A673 (cell line): Measurements from ENCODE around the gene ADCYAP1R1. TPM values are rescaled to one million over a fixed set of nuclear protein-coding genes. Genes with fewer than 3 reads are reported as not detected.

Source experiments
- BruUV-seq: library from RNA; stranded (reverse); fragments of 400-500 nt; replicated peaks from 2 replicates; lab custom pipeline; 2021; lab: Mats Ljungman, UMichigan
- CTCF ChIA-PET: fragments of 300-600 bp; sonication (Branson Sonifier 250); formaldehyde crosslinking; loops from one replicate; lab custom pipeline; 2022; ENCODE audit warnings: antibody characterized with exemption; lab: Charles Lee
- POLR2A ChIA-PET: fragments of 300-600 bp; sonication (Branson Sonifier 250); formaldehyde crosslinking; loops from one replicate; lab custom pipeline; 2022; ENCODE audit warnings: antibody characterized with exemption; ENCODE audit not compliant: low non-redundant PET; lab: Charles Lee
- DNase-seq: peaks from one replicate; pipeline ENCODE4 v3.0.0-alpha.2; 2015; ENCODE audit warnings: low spot score
- H3K27ac ChIP-seq: fragments of 200-600 bp; sonication (generic); 2 replicates; pipeline ENCODE4 v1.5.1; 2016; ENCODE audit warnings: mixed run types, low read depth, mild to moderate bottlenecking, mixed read lengths, antibody characterized with exemption, low read length; ENCODE audit not compliant: poor library complexity, severe bottlenecking
- H3K27me3 ChIP-seq: fragments of 200-600 bp; sonication (generic); replicated peaks from 2 replicates; pipeline ENCODE4 v1.6.1; 2017; ENCODE audit warnings: mixed run types, low read depth, mild to moderate bottlenecking, mixed read lengths, antibody characterized with exemption, low read length; ENCODE audit not compliant: insufficient read depth, poor library complexity
- H3K36me3 ChIP-seq: fragments of 200-600 bp; sonication (generic); 2 replicates; pipeline ENCODE4 v1.6.1; 2016; ENCODE audit warnings: mixed run types, mild to moderate bottlenecking, mixed read lengths, antibody characterized with exemption, low read length; ENCODE audit not compliant: insufficient read depth, poor library complexity, severe bottlenecking
- H3K4me1 ChIP-seq: fragments of 200-600 bp; sonication (generic); 2 replicates; pipeline ENCODE4 v1.6.1; 2017; ENCODE audit warnings: mixed run types, mild to moderate bottlenecking, mixed read lengths, antibody characterized with exemption, low read length; ENCODE audit not compliant: insufficient read depth, poor library complexity, severe bottlenecking
- H3K4me3 ChIP-seq: fragments of 200-600 bp; sonication (generic); 2 replicates; pipeline ENCODE4 v1.5.1; 2016; ENCODE audit warnings: low read depth, mixed run types, mild to moderate bottlenecking, mixed read lengths, low read length; ENCODE audit not compliant: poor library complexity, severe bottlenecking
- H3K9me3 ChIP-seq: fragments of 200-600 bp; sonication (generic); 2 replicates; pipeline ENCODE4 v1.6.1; 2016; ENCODE audit warnings: mixed run types, low read depth, mild to moderate bottlenecking, mixed read lengths, antibody characterized with exemption, low read length; ENCODE audit not compliant: poor library complexity, severe bottlenecking
- EZH2 ChIP-seq: fragments of 200-600 bp; sonication (generic); IDR thresholded peaks from 2 replicates; pipeline ENCODE4 v1.6.1; 2017; ENCODE audit warnings: borderline replicate concordance, low read depth, mild to moderate bottlenecking, mixed read lengths, antibody characterized with exemption, low read length; ENCODE audit not compliant: poor library complexity, severe bottlenecking
- intact Hi-C: fragments of 100-400 bp; cut with micrococcal nuclease; formaldehyde crosslinking; loops from one replicate; pipeline ENCODE4 v1.10.0; 2022; ENCODE audit not compliant: unreplicated experiment
- total RNA-seq: library from RNA; stranded (reverse); gene quantifications from 2 replicates; pipeline ENCODE4 v1.2.3, GENCODE V29; 2021
- TF ChIP-seq, protein P1 (sequence below): fragments of 300-800, 200-600 bp; sonication (generic); conservative IDR thresholded peaks from 2 replicates; pipeline ENCODE4 v1.5.1; 2017; ENCODE audit warnings: low read depth, mild to moderate bottlenecking, antibody characterized with exemption, low read length, moderate library complexity, mixed read lengths

Gene ADCYAP1R1
- total RNA-seq, 1 experiment from 2014 or later: not detected

DNA sequence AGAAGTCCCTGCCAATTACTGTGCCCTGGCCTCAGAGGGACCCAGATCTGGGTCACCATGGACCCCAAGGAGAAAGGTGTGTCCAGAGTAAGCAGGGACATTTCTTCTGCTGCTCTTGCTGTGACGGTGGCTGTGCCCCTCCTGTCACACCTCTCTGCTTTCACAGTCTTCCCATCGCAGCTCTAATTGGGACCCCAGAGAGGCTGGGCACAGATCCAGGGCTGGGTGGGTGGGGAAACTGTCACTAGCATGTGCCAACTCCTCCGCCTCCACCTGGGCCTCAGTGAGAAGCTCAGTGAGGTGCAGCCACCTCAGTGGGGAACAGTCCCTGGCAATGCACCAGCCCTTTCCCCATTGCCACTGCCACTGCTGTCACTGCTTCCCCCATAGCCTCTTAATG lies 37.3 kb upstream of the ADCYAP1R1 start:
- Histone ChIP-seq H3K36me3 (no peaks in the 10 kb centered on the region), H3K9me3 (no peaks in the 10 kb centered on the region), H3K27me3 (peaks cover 5% of the 10 kb centered on the region), H3K4me1 (no peaks in the 10 kb centered on the region), H3K4me3 (no peak overlapping the region), H3K27ac (no peak overlapping the region)
- no peak for DNase-seq
- BruUV-seq: no TSS peak
- intact Hi-C loops: no loop called here
- TF ChIP-seq, protein P1, sequence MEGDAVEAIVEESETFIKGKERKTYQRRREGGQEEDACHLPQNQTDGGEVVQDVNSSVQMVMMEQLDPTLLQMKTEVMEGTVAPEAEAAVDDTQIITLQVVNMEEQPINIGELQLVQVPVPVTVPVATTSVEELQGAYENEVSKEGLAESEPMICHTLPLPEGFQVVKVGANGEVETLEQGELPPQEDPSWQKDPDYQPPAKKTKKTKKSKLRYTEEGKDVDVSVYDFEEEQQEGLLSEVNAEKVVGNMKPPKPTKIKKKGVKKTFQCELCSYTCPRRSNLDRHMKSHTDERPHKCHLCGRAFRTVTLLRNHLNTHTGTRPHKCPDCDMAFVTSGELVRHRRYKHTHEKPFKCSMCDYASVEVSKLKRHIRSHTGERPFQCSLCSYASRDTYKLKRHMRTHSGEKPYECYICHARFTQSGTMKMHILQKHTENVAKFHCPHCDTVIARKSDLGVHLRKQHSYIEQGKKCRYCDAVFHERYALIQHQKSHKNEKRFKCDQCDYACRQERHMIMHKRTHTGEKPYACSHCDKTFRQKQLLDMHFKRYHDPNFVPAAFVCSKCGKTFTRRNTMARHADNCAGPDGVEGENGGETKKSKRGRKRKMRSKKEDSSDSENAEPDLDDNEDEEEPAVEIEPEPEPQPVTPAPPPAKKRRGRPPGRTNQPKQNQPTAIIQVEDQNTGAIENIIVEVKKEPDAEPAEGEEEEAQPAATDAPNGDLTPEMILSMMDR: no peak
- TF ChIP-seq EZH2: no peak
- POLR2A ChIA-PET: no interaction called here
- CTCF ChIA-PET: no interaction called here

DNA sequence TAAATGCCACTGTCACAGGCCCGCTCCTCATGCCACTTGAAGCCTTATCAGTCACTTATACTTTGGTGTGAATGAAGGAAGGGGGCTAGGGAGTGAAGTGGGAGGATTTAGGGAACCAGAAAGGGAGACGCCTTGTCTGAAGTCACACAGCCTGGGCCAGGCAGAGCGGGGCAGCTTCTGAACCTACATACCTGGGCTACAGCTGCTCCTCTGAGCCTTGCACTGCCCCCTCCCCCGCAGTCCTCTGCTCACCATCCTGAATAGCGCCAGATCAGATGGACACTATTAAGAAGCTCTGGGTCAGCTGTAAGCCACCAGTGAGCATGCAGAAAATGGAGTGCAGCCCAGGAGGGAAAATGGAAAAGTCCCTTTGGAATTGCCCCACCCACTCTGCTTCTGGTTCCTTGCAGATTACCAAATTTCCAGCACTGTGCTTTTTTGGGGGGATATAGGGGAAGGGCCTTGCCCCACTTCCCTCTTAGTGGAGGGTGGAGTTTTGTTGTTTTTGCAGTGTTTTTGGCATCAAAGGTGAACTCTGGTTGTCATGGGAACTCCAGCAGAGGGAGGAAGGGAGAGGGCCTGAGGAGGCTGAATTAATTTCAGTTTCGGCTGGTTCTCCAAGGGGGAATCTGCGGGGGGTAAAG lies 35.0 kb upstream of the ADCYAP1R1 start:
- no peaks in the 10 kb centered on the region for H3K4me1 ChIP-seq
- H3K27me3 ChIP-seq: no peaks in the 10 kb centered on the region
- no peaks in the 10 kb centered on the region for H3K9me3 ChIP-seq
- ChIA-PET POLR2A (no interaction called here), CTCF (no interaction called here)
- no peak for DNase-seq
- BruUV-seq: no TSS peak
- no peak overlapping the region for H3K27ac ChIP-seq
- intact Hi-C loops: no loop called here
- no peak overlapping the region for H3K4me3 ChIP-seq
- no peaks in the 10 kb centered on the region for H3K36me3 ChIP-seq
- TF ChIP-seq EZH2: no peak
- TF ChIP-seq, protein P1: no peak

DNA sequence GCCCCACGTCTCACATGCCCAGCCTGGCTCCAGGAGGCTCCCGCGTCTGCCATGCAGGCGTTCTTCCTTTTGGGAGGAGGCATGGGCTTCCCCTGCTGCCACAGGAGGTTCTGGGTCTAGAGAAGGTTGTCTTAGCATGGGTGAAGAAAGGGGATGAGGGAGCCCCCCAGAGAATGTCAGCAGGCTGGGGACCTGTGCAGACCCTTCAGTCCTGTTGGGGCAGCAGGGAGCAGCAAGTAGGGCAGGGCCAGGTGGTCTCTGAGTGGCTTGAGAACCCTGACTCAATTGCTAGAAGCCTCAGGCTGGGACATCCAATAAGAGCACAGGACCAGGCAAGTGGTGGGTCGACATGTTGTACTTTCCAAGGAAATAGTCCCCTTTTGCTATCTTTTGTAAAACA lies 34.4 kb upstream of the ADCYAP1R1 start:
- H3K4me1 ChIP-seq: no peaks in the 10 kb centered on the region
- CTCF ChIA-PET: no interaction called here
- DNase-seq: no peak
- no peaks in the 10 kb centered on the region for H3K27me3 ChIP-seq
- H3K4me3 ChIP-seq: no peak overlapping the region
- intact Hi-C loops: no loop called here
- H3K36me3 ChIP-seq: no peaks in the 10 kb centered on the region
- TF ChIP-seq EZH2: no peak
- TF ChIP-seq, protein P1: no peak
- no peaks in the 10 kb centered on the region for H3K9me3 ChIP-seq
- no TSS peak for BruUV-seq
- H3K27ac ChIP-seq: no peak overlapping the region
- POLR2A ChIA-PET: no interaction called here
